Measurements from ENCODE around the gene TMEM235. TPM values are rescaled to one million over a fixed set of nuclear protein-coding genes. Genes with fewer than 3 reads are reported as not detected.

Gene TMEM235
- polyA plus RNA-seq, 1 experiment, result not detected

GRCh38 chr17:78206298-78206697 lies 25.1 kb upstream of the TMEM235 start:
- POLR2A ChIA-PET, result interaction anchor here (0.5 kb wide), 1 partner anchor 20 kb away, joined by 4 read pairs; no protein-coding TSS in a partner anchor
- TF ChIP-seq CTCF (IDR thresholded peaks at IDR 0.05; ENCODE audit: low read depth, low read length), result no peak
- H3K27ac ChIP-seq (ENCODE audit: low read depth, low read length), result no peak overlapping the region
- H3K27me3 ChIP-seq (ENCODE audit: control insufficient read depth, insufficient read depth, low read length), result no peaks in the 10 kb centered on the region
- H3K9me3 ChIP-seq (ENCODE audit: control insufficient read depth, insufficient read depth, low read length), result no peaks in the 10 kb centered on the region
- CTCF ChIA-PET, result interaction anchor here (1.5 to 2.0 kb wide), 2 partner anchors 19 to 20 kb away, joined by 4 read pairs; partner anchors contain the start of gene TK1
- DNase-seq (ENCODE audit: low read depth, low spot score), result no peak
- H3K4me3 ChIP-seq (ENCODE audit: low read depth, low read length), result no peak overlapping the region

- no peak for TF ChIP-seq CTCF (IDR thresholded peaks at IDR 0.05; ENCODE audit: low read depth, low read length)
- Histone ChIP-seq H3K27me3 (ENCODE audit: control insufficient read depth, insufficient read depth, low read length) (no peaks in the 10 kb centered on the region), H3K4me3 (ENCODE audit: low read depth, low read length) (no peak overlapping the region), H3K27ac (ENCODE audit: low read depth, low read length) (no peak overlapping the region), H3K9me3 (ENCODE audit: control insufficient read depth, insufficient read depth, low read length) (no peaks in the 10 kb centered on the region; the same call in 1 of the 2 replicates)
- POLR2A ChIA-PET, result no interaction called here
- DNase-seq (ENCODE audit: low read depth, low spot score), result no peak
- CTCF ChIA-PET, result interaction anchor here (2.0 kb wide), 1 partner anchor 21 kb away, joined by 4 read pairs; no protein-coding TSS in a partner anchor
Observed at GRCh38 chr17:78208486-78208885, 22.9 kb upstream of the TMEM235 start.

GRCh38 chr17:78210111-78210510 lies 21.3 kb upstream of the TMEM235 start:
- ChIA-PET CTCF (no interaction called here), POLR2A (no interaction called here)
- Histone ChIP-seq H3K4me3 (ENCODE audit: low read depth, low read length) (no peak overlapping the region), H3K27me3 (ENCODE audit: control insufficient read depth, insufficient read depth, low read length) (no peaks in the 10 kb centered on the region), H3K9me3 (ENCODE audit: control insufficient read depth, insufficient read depth, low read length) (no peaks in the 10 kb centered on the region; the same call in 1 of the 2 replicates), H3K27ac (ENCODE audit: low read depth, low read length) (no peak overlapping the region)
- no peak for DNase-seq (ENCODE audit: low read depth, low spot score)
- TF ChIP-seq CTCF (IDR thresholded peaks at IDR 0.05; ENCODE audit: low read depth, low read length), result no peak

GRCh38 chr17:78211032-78211431 lies 20.4 kb upstream of the TMEM235 start:
- H3K4me3 ChIP-seq (ENCODE audit: low read depth, low read length), result no peak overlapping the region
- ChIA-PET CTCF (no interaction called here), POLR2A (no interaction called here)
- H3K27ac ChIP-seq (ENCODE audit: low read depth, low read length), result no peak overlapping the region
- no peaks in the 10 kb centered on the region for H3K27me3 ChIP-seq (ENCODE audit: control insufficient read depth, insufficient read depth, low read length)
- no peak for TF ChIP-seq CTCF (IDR thresholded peaks at IDR 0.05; ENCODE audit: low read depth, low read length)
- no peaks in the 10 kb centered on the region; the same call in 1 of the 2 replicates for H3K9me3 ChIP-seq (ENCODE audit: control insufficient read depth, insufficient read depth, low read length)
- DNase-seq (ENCODE audit: low read depth, low spot score), result no peak

GRCh38 chr17:78214016-78214705 lies 17.3 kb upstream of the TMEM235 start, which contains the start of gene BIRC5:
TSS of gene BIRC5 (plus strand) at chr17:78214253. CDS start at chr17:78214317, 64 bp downstream.
- peak; percentile 23 for DNase-seq (ENCODE audit: low read depth, low spot score)
- peak within 1 kb of the TSS; percentile 2 for H3K27ac ChIP-seq (ENCODE audit: low read depth, low read length)
- POLR2A ChIA-PET, result no interaction called here

More at GRCh38 chr17:78214016-78214705, 17.3 kb upstream of the TMEM235 start, which contains the start of gene BIRC5:
- CTCF ChIA-PET, result no interaction called here
- Histone ChIP-seq H3K4me3 (ENCODE audit: low read depth, low read length) (peak within 1 kb of the TSS; percentile 79), H3K27me3 (ENCODE audit: control insufficient read depth, insufficient read depth, low read length) (no peaks in the 10 kb centered on the region), H3K9me3 (ENCODE audit: control insufficient read depth, insufficient read depth, low read length) (no peaks in the 10 kb centered on the region; the same call in 1 of the 2 replicates)
- no peak for TF ChIP-seq CTCF (IDR thresholded peaks at IDR 0.05; ENCODE audit: low read depth, low read length)

Data from AG04450 (cell line).